Skin of body (tissue), 2 donors: ENCODE data around the gene C10orf105. TPM values are rescaled to one million over a fixed set of nuclear protein-coding genes. Genes with fewer than 3 reads are reported as not detected.

Experiments
- DNase-seq: peaks from one replicate; lab custom pipeline; 2025; lab: John Stamatoyannopoulos, UW
- total RNA-seq: library from RNA; depleted of rRNA; stranded (reverse); fragments of >200 nt; gene quantifications from one replicate; pipeline ENCODE4 v1.2.3, GENCODE V29; 2014

The C10orf105 gene
- total RNA-seq, 1 donor from 2014 or later, result under 0.01 TPM

- DNase-seq, result no peak
Measured at GRCh38 chr10:71751515-71752224, 32.1 kb upstream of the C10orf105 start.

- DNase-seq, result no peak
Measured at GRCh38 chr10:71750986-71751385, 31.4 kb upstream of the C10orf105 start.

GRCh38 chr10:71750124-71750841, 30.7 kb upstream of the C10orf105 start:
- no peak for DNase-seq

- DNase-seq, result no peak
Measured at GRCh38 chr10:71749396-71749795, 29.8 kb upstream of the C10orf105 start.

GRCh38 chr10:71748671-71749191, 29.2 kb upstream of the C10orf105 start:
- peak; percentile 43 for DNase-seq

- DNase-seq, result no peak
Measured at GRCh38 chr10:71747551-71748523, 28.3 kb upstream of the C10orf105 start.

- DNase-seq, result no peak
Measured at GRCh38 chr10:71747039-71747531, 27.5 kb upstream of the C10orf105 start.

- no peak for DNase-seq
Measured at GRCh38 chr10:71746344-71747037, 26.9 kb upstream of the C10orf105 start.

GRCh38 chr10:71745664-71746250, 26.2 kb upstream of the C10orf105 start:
- no peak for DNase-seq

- no peak for DNase-seq
Measured at GRCh38 chr10:71744897-71745663, 25.5 kb upstream of the C10orf105 start.

- DNase-seq, result no peak
Measured at GRCh38 chr10:71743866-71744265, 24.3 kb upstream of the C10orf105 start.

- DNase-seq, result no peak
Measured at GRCh38 chr10:71743089-71743838, 23.7 kb upstream of the C10orf105 start.

GRCh38 chr10:71742301-71743088, 22.9 kb upstream of the C10orf105 start:
- no peak for DNase-seq

- no peak for DNase-seq
Measured at GRCh38 chr10:71741671-71742070, 22.1 kb upstream of the C10orf105 start.

GRCh38 chr10:71741029-71741428, 21.5 kb upstream of the C10orf105 start:
- no peak for DNase-seq

GRCh38 chr10:71740069-71740653, 20.6 kb upstream of the C10orf105 start:
- no peak for DNase-seq

GRCh38 chr10:71739358-71739900, 19.9 kb upstream of the C10orf105 start:
- DNase-seq, result no peak
